DMS 273 (cell line): ENCODE measurements around the gene SLU7.

ENCODE experiments used
- DNase-seq: peaks from one replicate; lab custom pipeline; 2025; ENCODE audit not compliant: unreplicated experiment; lab: John Stamatoyannopoulos, UW

The SLU7 gene

GRCh38 chr5:160420331-160420610 is 1.4 kb upstream of the SLU7 start:
- DNase-seq: no peak

- peak; percentile 81 for DNase-seq
These were observed 813 bp upstream of the SLU7 start for GRCh38 chr5:160419458-160420330.

- peak; percentile 97 for DNase-seq
These were observed 19.2 kb downstream of the SLU7 start, which contains the start of gene FAM200C for GRCh38 chr5:160399402-160400353. TSS of gene FAM200C (minus strand) at chr5:160400054. CDS start at chr5:160395490, 4,564 bp downstream.

GRCh38 chr5:160398806-160399205 is 20.1 kb downstream of the SLU7 start:
- peak; percentile 18 for DNase-seq

- no peak for DNase-seq
These were observed 21.4 kb downstream of the SLU7 start for GRCh38 chr5:160397492-160397891.

- DNase-seq: peak; percentile 22
These were observed 23.8 kb downstream of the SLU7 start for GRCh38 chr5:160395111-160395510.

- peak; percentile 53 for DNase-seq
These were observed 27.8 kb downstream of the SLU7 start for GRCh38 chr5:160390787-160391696.

GRCh38 chr5:160387445-160387844 is 31.4 kb downstream of the SLU7 start:
- peak; percentile 8 for DNase-seq

- peak; percentile 13 for DNase-seq
These were observed 33.4 kb downstream of the SLU7 start for GRCh38 chr5:160385496-160385895.

GRCh38 chr5:160384681-160385080 is 34.2 kb downstream of the SLU7 start:
- no peak for DNase-seq

- peak; percentile 89 for DNase-seq
These were observed 36.5 kb downstream of the SLU7 start for GRCh38 chr5:160382346-160382745.

- no peak for DNase-seq
These were observed 38.8 kb downstream of the SLU7 start for GRCh38 chr5:160380041-160380440.

GRCh38 chr5:160379511-160379910 is 39.4 kb downstream of the SLU7 start:
- DNase-seq: peak; percentile 41

GRCh38 chr5:160378330-160378729 is 40.6 kb downstream of the SLU7 start:
- no peak for DNase-seq

GRCh38 chr5:160377651-160378050 is 41.2 kb downstream of the SLU7 start:
- no peak for DNase-seq

GRCh38 chr5:160376416-160376815 is 42.5 kb downstream of the SLU7 start:
- DNase-seq: no peak

GRCh38 chr5:160375701-160376100 is 43.2 kb downstream of the SLU7 start:
- no peak for DNase-seq

- DNase-seq: no peak
These were observed 43.7 kb downstream of the SLU7 start for GRCh38 chr5:160375166-160375565.

GRCh38 chr5:160371294-160371693 is 47.6 kb downstream of the SLU7 start:
- DNase-seq: peak; percentile 54

GRCh38 chr5:160370713-160371034 is 48.2 kb downstream of the SLU7 start:
- no peak for DNase-seq
